HCT116 (cell line): ENCODE results near the gene ACTRT2. TPM values are rescaled to one million over a fixed set of nuclear protein-coding genes. Genes with fewer than 3 reads are reported as not detected.

Source experiments
- ATAC-seq: fragments of 200-7000 bp; cut with Tn5 transposase; 2 replicates; pipeline ENCODE4 v1.9.1; 2020; ENCODE audit warnings: mild to moderate bottlenecking, moderate library complexity
- BruUV-seq: library from RNA; stranded (reverse); fragments of 400-500 nt; replicated peaks from 2 replicates; lab custom pipeline; 2021; lab: Mats Ljungman, UMichigan
- CTCF ChIA-PET: fragments of 300-600 bp; sonication (Branson Sonifier 250); formaldehyde crosslinking; loops from one replicate; lab custom pipeline; 2021; ENCODE audit warnings: antibody characterized with exemption; lab: Charles Lee
- POLR2A ChIA-PET: fragments of 300-600, 350-600 bp; sonication (Branson Sonifier 250); formaldehyde crosslinking; loops from one replicate; lab custom pipeline; 2021; ENCODE audit warnings: antibody characterized with exemption; lab: Charles Lee
- RAD21 ChIA-PET, 2 experiments: fragments of 300-600 bp; sonication (Branson Sonifier 250); formaldehyde crosslinking; loops; one replicate each; lab custom pipeline; 2023; ENCODE audit warnings: low total read pairs in 2 of 2; ENCODE audit not compliant: uncharacterized antibody in 2 of 2, unreplicated experiment in 2 of 2, low non-redundant PET in 1 of 2; lab: Charles Lee
- DNase-seq: peaks from one replicate; pipeline ENCODE4 v3.0.0-alpha.2; 2010; ENCODE audit warnings: low read depth, low spot score
- H2AFZ ChIP-seq: fragments of 200-600 bp; shearing (Covaris generic), sonication (generic); 2 replicates; pipeline ENCODE4 v1.6.1; 2017; ENCODE audit warnings: low read depth, mixed run types, mixed read lengths, antibody characterized with exemption, low read length; ENCODE audit not compliant: poor library complexity, severe bottlenecking
- H3K27ac ChIP-seq: 2 replicates; pipeline ENCODE4 v1.5.1; 2012; ENCODE audit warnings: low read depth, low read length
- H3K27me3 ChIP-seq: fragments of 200-600 bp; sonication (generic); 2 replicates; pipeline ENCODE4 v1.6.1; 2016; ENCODE audit warnings: mixed run types, low read length, mixed read lengths; ENCODE audit not compliant: insufficient read depth
- H3K36me3 ChIP-seq, 2 experiments: fragments of 200-500 bp in 1 of 2; fragments of 200-600 bp in 1 of 2; sonication (Bioruptor generic) in 1 of 2; sonication (generic) in 1 of 2; 2 replicates each; pipeline versions ENCODE4 v1.5.1 to v1.6.1; 2014 to 2016; ENCODE audit warnings: low read length in 2 of 2, inconsistent platforms in 1 of 2, mixed read lengths in 1 of 2, mixed run types in 1 of 2; ENCODE audit not compliant: insufficient read depth in 2 of 2, control insufficient read depth in 1 of 2
- H3K4me1 ChIP-seq, 2 experiments: fragments of 200-600 bp in 1 of 2; sonication (generic) in 1 of 2; 2 replicates each; pipeline versions ENCODE4 v1.5.1 to v1.6.1; 2012 to 2017; ENCODE audit warnings: low read length in 2 of 2, inconsistent platforms in 1 of 2, mild to moderate bottlenecking in 1 of 2, mixed read lengths in 1 of 2, mixed run types in 1 of 2, moderate library complexity in 1 of 2; ENCODE audit not compliant: insufficient read depth in 2 of 2, control insufficient read depth in 1 of 2
- H3K4me2 ChIP-seq: fragments of 200-600 bp; sonication (generic); 2 replicates; pipeline ENCODE4 v1.6.1; 2017; ENCODE audit warnings: mixed run types, low read length, mixed read lengths
- H3K4me3 ChIP-seq, 2 experiments: fragments of 200-600 bp in 1 of 2; sonication (generic) in 1 of 2; replicated peaks in 1 of 2; 2 replicates each; pipeline ENCODE4 v1.5.1; 2011 to 2016; ENCODE audit warnings: low read length in 2 of 2, control low read depth in 1 of 2, low read depth in 1 of 2, mild to moderate bottlenecking in 1 of 2, mixed read lengths in 1 of 2, mixed run types in 1 of 2
- H3K79me2 ChIP-seq: fragments of 200-600 bp; sonication (generic); 2 replicates; pipeline ENCODE4 v1.6.1; 2017; ENCODE audit warnings: mild to moderate bottlenecking, mixed run types, low read length, moderate library complexity, mixed read lengths; ENCODE audit not compliant: insufficient read depth
- H3K9ac ChIP-seq: fragments of 200-600 bp; sonication (generic); 2 replicates; pipeline ENCODE4 v1.6.1; 2016; ENCODE audit warnings: low read length, mixed read lengths
- H3K9me2 ChIP-seq: fragments of 200-600 bp; sonication (generic), shearing (Covaris generic); 2 replicates; pipeline ENCODE4 v1.6.1; 2017; ENCODE audit warnings: mixed run types, mild to moderate bottlenecking, moderate library complexity; ENCODE audit not compliant: insufficient read depth
- H3K9me3 ChIP-seq, 2 experiments: fragments of 200-500 bp in 1 of 2; fragments of 200-600 bp in 1 of 2; sonication (Bioruptor generic) in 1 of 2; sonication (generic) in 1 of 2; 2 replicates each; pipeline ENCODE4 v1.6.1; 2014 to 2017; ENCODE audit warnings: low read length in 2 of 2, mixed read lengths in 2 of 2, inconsistent platforms in 1 of 2, low read depth in 1 of 2, mild to moderate bottlenecking in 1 of 2, mixed run types in 1 of 2, moderate library complexity in 1 of 2; ENCODE audit not compliant: control insufficient read depth in 1 of 2, insufficient read depth in 1 of 2
- H4K20me1 ChIP-seq: fragments of 200-600 bp; sonication (generic), shearing (Covaris generic); 2 replicates; pipeline ENCODE4 v1.6.1; 2017; ENCODE audit warnings: mixed run types, mild to moderate bottlenecking, moderate library complexity; ENCODE audit not compliant: insufficient read depth
- CBX3 ChIP-seq: IDR thresholded peaks from 2 replicates; pipeline ENCODE4 v1.6.1; 2012; ENCODE audit warnings: low read depth
- EZH2 ChIP-seq: fragments of 200-600 bp; sonication (generic); IDR thresholded peaks from 2 replicates; pipeline ENCODE4 v1.6.1; 2017; ENCODE audit warnings: antibody characterized with exemption, mixed run types
- EZH2phosphoT487 ChIP-seq: fragments of 200-600 bp; IDR thresholded peaks from 2 replicates; pipeline ENCODE4 v1.6.1; 2018; ENCODE audit warnings: antibody characterized with exemption, borderline replicate concordance
- JUND ChIP-seq: IDR thresholded peaks from 2 replicates; pipeline ENCODE4 v1.6.1; 2012
- SP1 ChIP-seq: IDR thresholded peaks from 2 replicates; pipeline ENCODE4 v1.6.1; 2012; ENCODE audit warnings: low read depth
- ZNF274 ChIP-seq: fragments of 200-500 bp; sonication (Bioruptor generic); IDR thresholded peaks from 2 replicates; pipeline ENCODE4 v1.6.1; 2014; ENCODE audit warnings: mild to moderate bottlenecking, low read depth, low read length, inconsistent platforms
- intact Hi-C: fragments of 100-400 bp; cut with micrococcal nuclease; formaldehyde crosslinking; loops from 2 replicates; pipeline ENCODE4 v1.10.0; 2022
- total RNA-seq: library from RNA; stranded (reverse); gene quantifications from one replicate; pipeline ENCODE4 v1.2.1, GENCODE V29; 2021; ENCODE audit not compliant: unreplicated experiment
- TF ChIP-seq, protein P1 (sequence below): IDR thresholded peaks from 2 replicates; pipeline ENCODE4 v1.6.1; 2012; ENCODE audit warnings: low read depth
- TF ChIP-seq, protein P2 (sequence below): IDR thresholded peaks from 2 replicates; pipeline ENCODE4 v1.6.1; 2011; ENCODE audit warnings: mild to moderate bottlenecking, low read length, moderate library complexity; ENCODE audit not compliant: insufficient replicate concordance; ENCODE audit errors: extremely low read depth
- TF ChIP-seq, protein P3 (sequence below), 3 experiments: fragments of 200-600 bp in 1 of 3; sonication (generic) in 1 of 3; IDR thresholded peaks in 2 of 3; conservative IDR thresholded peaks in 1 of 3; 2 replicates each; pipeline ENCODE4 v1.5.1; 2012 to 2017; ENCODE audit warnings: low read depth in 2 of 3, low read length in 2 of 3, antibody characterized with exemption in 1 of 3, borderline replicate concordance in 1 of 3, control low read depth in 1 of 3, mild to moderate bottlenecking in 1 of 3, mixed read lengths in 1 of 3, mixed run types in 1 of 3, moderate library complexity in 1 of 3; ENCODE audit not compliant: insufficient read depth in 1 of 3

The ACTRT2 gene
- total RNA-seq, 1 experiment from 2014 or later = not detected

DNA sequence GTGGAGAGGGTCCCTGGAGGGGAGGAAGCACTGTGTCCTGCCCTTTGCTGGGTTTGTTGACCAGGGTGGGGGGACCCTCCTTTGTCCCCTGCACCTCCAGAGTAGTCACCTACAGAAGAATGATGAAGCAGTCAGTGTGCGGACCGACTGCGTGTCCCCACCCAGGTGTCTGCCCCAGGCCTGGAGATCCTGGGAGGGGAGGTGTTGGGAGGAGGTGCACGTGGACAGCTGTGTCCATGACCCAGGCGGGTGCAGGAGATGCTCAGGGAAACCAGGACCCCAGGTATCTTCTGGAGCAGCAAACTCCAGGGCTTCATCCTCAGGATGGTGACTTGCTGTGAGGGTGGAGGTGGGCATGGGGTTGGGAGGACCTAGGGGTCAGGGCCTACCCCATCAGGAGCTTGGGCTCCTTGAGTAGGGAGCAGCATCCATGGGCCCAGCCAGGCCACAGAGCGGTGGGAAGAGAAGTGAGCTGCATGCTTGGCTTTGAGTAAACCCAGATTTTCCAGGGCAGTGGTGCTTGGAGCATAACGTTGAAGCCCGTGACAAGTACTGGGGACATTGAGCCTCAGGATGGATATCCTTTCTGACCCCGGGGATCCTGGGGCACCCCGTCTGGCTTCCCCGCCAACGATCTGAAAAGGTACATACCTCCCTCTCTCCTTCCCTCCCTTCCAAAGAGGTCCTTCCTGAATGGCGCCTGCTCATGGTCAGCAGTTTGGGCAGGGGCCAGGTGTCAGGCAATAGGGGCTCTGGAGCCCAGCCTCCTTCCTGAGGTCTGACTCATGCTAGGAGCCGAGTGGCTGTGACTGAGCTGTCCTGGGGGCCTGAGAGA is 13.7 kb downstream of the ACTRT2 start:
- no peaks in the 10 kb centered on the region for H4K20me1 ChIP-seq
- H3K79me2 ChIP-seq = no peaks in the 10 kb centered on the region
- no peak overlapping the region for H3K9ac ChIP-seq
- no peaks in the 10 kb centered on the region for H3K4me1 ChIP-seq
- TF ChIP-seq EZH2phosphoT487 = no peak
- TF ChIP-seq SP1 = no peak
- TF ChIP-seq CBX3 = no peak
- TF ChIP-seq, protein P1, sequence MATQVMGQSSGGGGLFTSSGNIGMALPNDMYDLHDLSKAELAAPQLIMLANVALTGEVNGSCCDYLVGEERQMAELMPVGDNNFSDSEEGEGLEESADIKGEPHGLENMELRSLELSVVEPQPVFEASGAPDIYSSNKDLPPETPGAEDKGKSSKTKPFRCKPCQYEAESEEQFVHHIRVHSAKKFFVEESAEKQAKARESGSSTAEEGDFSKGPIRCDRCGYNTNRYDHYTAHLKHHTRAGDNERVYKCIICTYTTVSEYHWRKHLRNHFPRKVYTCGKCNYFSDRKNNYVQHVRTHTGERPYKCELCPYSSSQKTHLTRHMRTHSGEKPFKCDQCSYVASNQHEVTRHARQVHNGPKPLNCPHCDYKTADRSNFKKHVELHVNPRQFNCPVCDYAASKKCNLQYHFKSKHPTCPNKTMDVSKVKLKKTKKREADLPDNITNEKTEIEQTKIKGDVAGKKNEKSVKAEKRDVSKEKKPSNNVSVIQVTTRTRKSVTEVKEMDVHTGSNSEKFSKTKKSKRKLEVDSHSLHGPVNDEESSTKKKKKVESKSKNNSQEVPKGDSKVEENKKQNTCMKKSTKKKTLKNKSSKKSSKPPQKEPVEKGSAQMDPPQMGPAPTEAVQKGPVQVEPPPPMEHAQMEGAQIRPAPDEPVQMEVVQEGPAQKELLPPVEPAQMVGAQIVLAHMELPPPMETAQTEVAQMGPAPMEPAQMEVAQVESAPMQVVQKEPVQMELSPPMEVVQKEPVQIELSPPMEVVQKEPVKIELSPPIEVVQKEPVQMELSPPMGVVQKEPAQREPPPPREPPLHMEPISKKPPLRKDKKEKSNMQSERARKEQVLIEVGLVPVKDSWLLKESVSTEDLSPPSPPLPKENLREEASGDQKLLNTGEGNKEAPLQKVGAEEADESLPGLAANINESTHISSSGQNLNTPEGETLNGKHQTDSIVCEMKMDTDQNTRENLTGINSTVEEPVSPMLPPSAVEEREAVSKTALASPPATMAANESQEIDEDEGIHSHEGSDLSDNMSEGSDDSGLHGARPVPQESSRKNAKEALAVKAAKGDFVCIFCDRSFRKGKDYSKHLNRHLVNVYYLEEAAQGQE = no peak
- no peak for TF ChIP-seq EZH2
- TF ChIP-seq, protein P2, sequence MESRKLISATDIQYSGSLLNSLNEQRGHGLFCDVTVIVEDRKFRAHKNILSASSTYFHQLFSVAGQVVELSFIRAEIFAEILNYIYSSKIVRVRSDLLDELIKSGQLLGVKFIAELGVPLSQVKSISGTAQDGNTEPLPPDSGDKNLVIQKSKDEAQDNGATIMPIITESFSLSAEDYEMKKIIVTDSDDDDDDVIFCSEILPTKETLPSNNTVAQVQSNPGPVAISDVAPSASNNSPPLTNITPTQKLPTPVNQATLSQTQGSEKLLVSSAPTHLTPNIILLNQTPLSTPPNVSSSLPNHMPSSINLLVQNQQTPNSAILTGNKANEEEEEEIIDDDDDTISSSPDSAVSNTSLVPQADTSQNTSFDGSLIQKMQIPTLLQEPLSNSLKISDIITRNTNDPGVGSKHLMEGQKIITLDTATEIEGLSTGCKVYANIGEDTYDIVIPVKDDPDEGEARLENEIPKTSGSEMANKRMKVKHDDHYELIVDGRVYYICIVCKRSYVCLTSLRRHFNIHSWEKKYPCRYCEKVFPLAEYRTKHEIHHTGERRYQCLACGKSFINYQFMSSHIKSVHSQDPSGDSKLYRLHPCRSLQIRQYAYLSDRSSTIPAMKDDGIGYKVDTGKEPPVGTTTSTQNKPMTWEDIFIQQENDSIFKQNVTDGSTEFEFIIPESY = no peak
- TF ChIP-seq, protein P3, sequence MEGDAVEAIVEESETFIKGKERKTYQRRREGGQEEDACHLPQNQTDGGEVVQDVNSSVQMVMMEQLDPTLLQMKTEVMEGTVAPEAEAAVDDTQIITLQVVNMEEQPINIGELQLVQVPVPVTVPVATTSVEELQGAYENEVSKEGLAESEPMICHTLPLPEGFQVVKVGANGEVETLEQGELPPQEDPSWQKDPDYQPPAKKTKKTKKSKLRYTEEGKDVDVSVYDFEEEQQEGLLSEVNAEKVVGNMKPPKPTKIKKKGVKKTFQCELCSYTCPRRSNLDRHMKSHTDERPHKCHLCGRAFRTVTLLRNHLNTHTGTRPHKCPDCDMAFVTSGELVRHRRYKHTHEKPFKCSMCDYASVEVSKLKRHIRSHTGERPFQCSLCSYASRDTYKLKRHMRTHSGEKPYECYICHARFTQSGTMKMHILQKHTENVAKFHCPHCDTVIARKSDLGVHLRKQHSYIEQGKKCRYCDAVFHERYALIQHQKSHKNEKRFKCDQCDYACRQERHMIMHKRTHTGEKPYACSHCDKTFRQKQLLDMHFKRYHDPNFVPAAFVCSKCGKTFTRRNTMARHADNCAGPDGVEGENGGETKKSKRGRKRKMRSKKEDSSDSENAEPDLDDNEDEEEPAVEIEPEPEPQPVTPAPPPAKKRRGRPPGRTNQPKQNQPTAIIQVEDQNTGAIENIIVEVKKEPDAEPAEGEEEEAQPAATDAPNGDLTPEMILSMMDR (IDR thresholded peaks at IDR 0.05 in 2 of 3, conservative IDR thresholded peaks at IDR 0.05 in 1 of 3; ENCODE audit: borderline replicate concordance in 1 of 3, insufficient read depth in 1 of 3, low read depth in 2 of 3, low read length in 2 of 3) = no peak
- TF ChIP-seq JUND = no peak
- TF ChIP-seq ZNF274 = no peak
- TF ChIP-seq, all 23 proteins: peak for 0
- Histone ChIP-seq H3K9me2 (no peaks in the 10 kb centered on the region), H3K4me2 (no peak overlapping the region), H3K36me3 (no peaks in the 10 kb centered on the region), H3K27me3 (peaks cover 15% of the 10 kb centered on the region; the same call in 1 of the 2 replicates), H3K9me3 (no peaks in the 10 kb centered on the region), H3K4me3 (no peak overlapping the region), H2AFZ (no peak overlapping the region), H3K27ac (no peak overlapping the region)
- DNase-seq (no peak), ATAC-seq (no peak)
- no TSS peak for BruUV-seq
- ChIA-PET CTCF (no interaction called here), POLR2A (no interaction called here), RAD21 (interaction anchor here in 1 of 2 experiments (0.6 kb wide), 1 partner anchor 64 kb away, joined by 3 read pairs; no protein-coding TSS in a partner anchor)
- intact Hi-C loops = no loop called here
